Amygdala (tissue), 56 donors: Measurements from ENCODE around the gene PMEL.

ENCODE experiments used
- DNase-seq, 56 donors: peaks; one replicate each; lab custom pipeline; 2025; lab: John Stamatoyannopoulos, UW

Gene PMEL

GRCh38 chr12:55946553-55946952 lies 19.3 kb downstream of the PMEL start:
- DNase-seq, result no peak

GRCh38 chr12:55942577-55943136 lies 23.2 kb downstream of the PMEL start:
- DNase-seq, result no peak

DNA sequence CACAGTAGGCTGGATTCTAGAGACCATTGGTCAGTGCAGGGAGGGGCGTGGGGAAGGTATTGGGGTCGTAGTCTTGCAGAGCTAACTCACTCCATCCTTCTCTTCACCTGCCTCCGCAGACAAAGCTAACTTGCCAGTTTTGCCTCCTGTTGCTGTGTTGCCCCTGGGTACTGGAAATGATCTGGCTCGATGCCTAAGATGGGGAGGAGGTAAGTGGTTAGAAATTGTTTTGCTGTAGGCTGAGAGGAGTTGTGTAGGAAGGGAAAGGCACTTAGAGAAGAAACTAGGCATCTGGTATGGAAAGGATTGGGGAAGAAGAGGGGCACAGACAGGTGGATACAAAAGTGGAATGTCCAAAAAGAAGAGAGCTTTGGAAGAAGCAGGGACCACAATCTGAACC lies 23.8 kb downstream of the PMEL start:
- DNase-seq, result peak in 6 of 56 donors; percentile 3 to 13 (median 11)

GRCh38 chr12:55940065-55940732 lies 25.6 kb downstream of the PMEL start:
- DNase-seq, result peak in 55 of 56 donors; percentile 26 to 92 (median 68)

DNA sequence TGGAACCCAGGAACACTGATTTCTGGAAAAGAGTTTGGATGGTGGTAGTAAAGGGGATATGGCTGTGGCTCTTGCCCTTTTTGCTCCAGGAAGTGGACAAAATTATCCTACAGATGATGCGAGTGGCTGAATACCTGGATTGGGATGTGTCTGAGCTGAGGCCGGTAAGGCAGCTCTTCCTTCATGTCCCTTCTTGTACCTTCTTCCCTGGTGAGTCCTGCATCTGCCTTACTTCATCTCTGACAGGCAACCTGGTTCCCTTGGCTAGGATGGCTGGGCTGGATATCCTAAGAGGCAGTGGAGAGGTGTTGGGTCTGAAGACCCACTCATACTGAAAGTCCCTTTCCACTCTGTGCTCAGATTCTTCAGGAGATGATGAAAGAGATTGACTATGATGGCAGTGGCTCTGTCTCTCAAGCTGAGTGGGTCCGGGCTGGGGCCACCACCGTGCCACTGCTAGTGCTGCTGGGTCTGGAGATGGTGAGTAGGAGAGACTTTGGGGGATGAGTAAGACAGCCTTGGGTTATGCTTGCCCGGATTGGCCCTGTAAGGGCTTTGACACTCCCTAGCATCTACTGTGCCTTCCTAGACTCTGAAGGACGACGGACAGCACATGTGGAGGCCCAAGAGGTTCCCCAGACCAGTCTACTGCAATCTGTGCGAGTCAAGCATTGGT lies 26.9 kb downstream of the PMEL start:
- no peak for DNase-seq

DNA sequence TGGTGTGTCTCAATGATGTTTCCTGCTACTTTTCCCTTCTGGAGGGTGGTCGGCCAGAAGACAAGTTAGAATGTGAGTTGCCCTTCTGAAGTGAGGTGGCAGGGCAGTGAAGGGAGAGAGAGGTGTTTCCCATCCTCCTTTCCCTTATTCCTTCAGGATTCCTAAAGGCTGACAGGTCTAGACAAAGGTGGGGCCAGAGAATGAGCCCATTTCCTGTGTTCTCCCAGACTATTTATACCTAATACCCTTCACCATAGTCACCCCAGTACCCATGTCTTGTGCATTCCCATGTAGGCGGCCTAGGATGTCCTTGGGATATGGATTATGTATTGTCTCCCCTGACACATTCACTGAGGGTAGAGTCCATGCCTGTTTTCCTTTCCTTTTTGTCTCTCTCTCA lies 27.9 kb downstream of the PMEL start:
- DNase-seq, result no peak

DNA sequence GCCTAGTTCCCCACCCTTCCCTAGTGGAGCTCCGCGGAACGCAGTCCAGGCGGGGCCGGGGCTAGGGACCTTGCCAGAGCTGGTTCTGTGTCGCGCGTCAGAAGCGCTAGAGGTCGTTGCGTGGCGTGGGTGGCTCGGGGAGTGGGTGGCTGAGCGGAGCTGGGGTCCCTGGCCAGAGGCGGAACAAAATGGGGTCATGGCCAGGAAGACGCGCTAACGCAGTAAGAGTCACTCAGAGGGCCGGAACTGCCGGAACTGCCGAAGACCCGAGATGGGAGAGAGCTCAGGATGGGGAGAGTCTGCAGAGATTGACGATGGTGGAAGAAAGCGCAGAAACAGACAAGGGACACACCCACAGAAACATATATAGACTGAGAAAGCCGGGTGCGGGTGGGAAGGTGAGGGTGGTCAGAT lies 30.1 kb downstream of the PMEL start:
- peak in 5 of 56 donors; percentile 8 to 15 (median 12) for DNase-seq

DNA sequence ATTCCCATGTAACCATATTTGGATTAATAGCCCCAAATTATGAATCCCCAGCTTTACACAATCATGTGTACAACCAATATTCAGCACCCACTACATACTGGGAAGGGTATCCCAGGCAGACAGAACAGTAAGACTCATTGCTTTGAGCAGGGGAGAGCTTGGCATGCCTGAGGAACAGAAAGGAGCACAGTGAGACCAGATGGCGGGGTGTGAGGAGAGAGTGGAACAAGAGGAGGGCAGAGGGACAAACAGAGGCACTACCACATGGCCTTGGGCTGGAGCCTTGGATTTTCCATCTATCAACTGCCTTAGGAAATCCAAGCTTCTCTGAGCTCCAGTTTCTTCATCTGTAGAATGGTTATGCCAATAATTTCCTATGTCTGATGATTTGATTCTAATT lies 31.1 kb downstream of the PMEL start:
- no peak for DNase-seq

- DNase-seq, result no peak
These were observed 31.8 kb downstream of the PMEL start for GRCh38 chr12:55933799-55934742.

GRCh38 chr12:55933169-55933798 lies 32.6 kb downstream of the PMEL start:
- DNase-seq, result peak in 1 of 56 donors; percentile 2

GRCh38 chr12:55932551-55932910 lies 33.3 kb downstream of the PMEL start:
- DNase-seq, result peak in 1 of 56 donors; percentile 26

DNA sequence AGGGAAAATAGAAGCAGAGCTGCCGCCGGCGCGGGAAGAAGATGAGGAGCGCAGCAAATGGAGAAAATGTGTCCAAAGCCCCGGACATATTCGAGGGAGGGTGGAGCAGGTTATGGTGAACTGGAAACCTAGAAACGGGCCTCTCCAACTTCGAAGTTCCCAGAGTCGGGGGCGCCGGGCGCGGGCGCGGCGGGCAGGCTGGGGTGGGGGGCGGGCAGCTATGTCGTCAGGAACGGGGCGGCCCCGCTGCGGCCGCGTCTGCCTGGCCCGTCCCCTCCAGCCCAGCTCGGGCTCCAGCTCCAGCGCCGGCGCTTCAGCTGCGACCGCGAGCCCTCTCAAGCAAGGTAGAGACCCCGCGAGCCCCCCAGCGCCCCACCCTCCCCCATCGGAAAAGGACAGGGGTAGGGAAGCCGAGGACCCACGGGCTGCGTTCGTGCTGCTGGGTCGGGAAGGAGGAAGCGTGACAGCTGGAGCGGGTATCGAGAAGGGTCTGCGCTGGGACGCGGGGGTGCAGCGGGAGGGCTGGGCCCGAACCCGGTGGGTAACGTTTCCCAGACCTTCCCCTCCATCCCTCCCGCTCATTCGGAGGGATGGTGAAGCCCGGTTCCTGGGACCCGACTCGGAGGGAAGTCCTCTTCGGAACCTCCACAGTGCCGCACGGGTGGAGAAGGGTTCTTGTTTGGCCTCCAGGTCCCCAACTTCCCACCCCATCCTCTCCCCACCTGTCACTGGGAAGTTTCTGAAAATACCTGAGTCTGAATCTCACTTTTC lies 33.9 kb downstream of the PMEL start:
- peak in 36 of 56 donors; percentile 16 to 69 (median 42) for DNase-seq

DNA sequence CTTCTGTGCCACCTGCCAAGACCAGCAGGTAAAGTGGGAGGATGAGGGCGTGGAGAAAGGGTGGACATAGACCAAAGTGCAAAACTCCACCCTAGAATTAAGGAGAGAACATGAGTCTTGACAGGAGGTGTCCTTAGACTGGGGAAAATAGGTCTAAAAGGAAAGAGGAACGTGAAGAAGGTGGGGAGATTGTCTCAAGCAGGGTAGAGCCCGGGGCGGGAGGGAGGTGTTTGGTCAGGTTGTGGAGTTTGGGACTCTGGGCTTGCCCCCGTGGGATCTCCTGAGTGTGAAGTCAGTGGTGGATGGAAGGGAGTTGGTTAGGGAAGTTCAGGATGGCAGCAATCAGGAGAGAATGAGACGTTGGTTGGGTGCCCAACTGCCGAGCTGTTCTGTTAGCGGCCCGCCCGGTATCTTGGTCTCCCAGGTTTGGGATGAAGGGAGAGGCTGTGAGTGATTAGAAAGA lies 34.5 kb downstream of the PMEL start:
- peak in 5 of 56 donors; percentile 15 to 51 (median 39) for DNase-seq

GRCh38 chr12:55930771-55931316 lies 35.0 kb downstream of the PMEL start, which contains the start of gene DGKA:
Gene DGKA, plus strand, starts transcription at chr12:55931162. Its CDS starts 5,342 bp downstream, at chr12:55936504.
- DNase-seq, result peak in 3 of 56 donors; percentile 26 to 59 (median 34)

- DNase-seq, result peak in 11 of 56 donors; percentile 2 to 26 (median 10)
These were observed 36.5 kb downstream of the PMEL start for GRCh38 chr12:55929306-55929791.

DNA sequence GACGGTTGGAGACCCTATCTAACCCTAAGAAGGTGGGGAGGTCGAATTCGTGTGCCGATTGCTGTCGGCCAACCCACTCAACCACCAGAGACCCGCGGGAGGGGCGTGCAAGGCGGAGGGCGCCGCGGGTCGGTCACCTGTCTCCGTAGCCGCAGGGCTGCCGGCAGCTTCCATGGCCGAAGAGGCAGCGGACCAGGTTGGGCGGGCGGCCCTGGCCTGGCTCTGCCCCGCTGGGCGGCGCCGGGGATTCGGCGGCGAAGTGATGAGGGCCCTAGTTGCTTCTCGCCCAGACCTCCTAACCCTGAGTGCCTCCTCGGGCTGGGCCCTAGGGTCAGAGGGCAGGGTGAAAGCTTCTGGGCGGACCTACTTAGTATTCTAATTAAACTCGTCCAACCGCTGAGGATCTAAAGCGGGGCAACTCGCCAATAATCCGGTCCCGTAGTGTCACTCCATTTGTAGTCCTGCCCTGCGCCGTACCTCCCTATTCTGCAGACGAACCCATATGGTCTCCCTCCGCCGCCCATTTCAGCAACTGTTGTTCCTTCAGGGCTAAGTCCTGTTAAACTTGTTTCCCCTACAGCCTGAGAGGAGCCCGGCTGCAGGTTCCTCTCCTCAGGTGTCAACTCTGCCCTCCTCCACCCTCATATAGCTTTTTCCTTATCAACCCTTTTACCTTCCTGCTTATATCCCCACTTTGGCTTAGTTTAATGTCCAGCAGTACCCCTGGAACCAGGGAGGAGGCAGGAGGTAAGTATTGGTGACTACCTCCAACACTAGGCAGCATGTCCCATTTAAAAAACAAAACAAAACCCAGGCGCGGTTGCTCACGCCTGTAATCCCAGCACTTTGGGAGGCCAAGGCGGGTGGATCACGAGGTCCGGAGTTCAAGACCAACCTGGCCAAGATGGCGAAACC lies 38.0 kb downstream of the PMEL start, which contains the start of gene PYM1:
TSS of gene PYM1 (minus strand) at position 307 of the 915 bp plus-strand sequence. CDS start at position 174, 133 bp downstream.
- DNase-seq, result peak in 42 of 56 donors; percentile 27 to 74 (median 52)
